HG03097 (cell line): ENCODE data around the gene GPR137B.

Experiments used
- ATAC-seq: cut with Tn5 transposase; IDR thresholded peaks from one replicate; pipeline ENCODE4 v1.9.1; 2021; ENCODE audit not compliant: unreplicated experiment, low FRiP score

GPR137B gene

GRCh38 chr1:236251587-236251986, 109.2 kb downstream of the GPR137B start:
- no peak for ATAC-seq

GRCh38 chr1:236253119-236253518, 110.8 kb downstream of the GPR137B start:
- ATAC-seq = no peak

GRCh38 chr1:236253918-236254637, 111.7 kb downstream of the GPR137B start:
- no peak for ATAC-seq

- ATAC-seq = no peak
Observed at GRCh38 chr1:236257216-236257615, 114.9 kb downstream of the GPR137B start.

GRCh38 chr1:236258114-236258622, 115.8 kb downstream of the GPR137B start:
- ATAC-seq = no peak
